NOMO-1 (cell line): ENCODE results near the gene SPTSSB.

ENCODE experiments used
- DNase-seq, 2 experiments: peaks; one replicate each; lab custom pipeline; 2025; ENCODE audit not compliant: unreplicated experiment in 2 of 2; lab: John Stamatoyannopoulos, UW

The SPTSSB gene

GRCh38 chr3:161393310-161393709 lies 22.0 kb upstream of the SPTSSB start:
- no peak for DNase-seq

GRCh38 chr3:161392853-161393252 lies 21.5 kb upstream of the SPTSSB start:
- DNase-seq = no peak

GRCh38 chr3:161390200-161390599 lies 18.9 kb upstream of the SPTSSB start:
- DNase-seq = no peak

GRCh38 chr3:161389445-161390035 lies 18.2 kb upstream of the SPTSSB start:
- peak in 1 of 2 experiments; percentile 63 for DNase-seq

- peak; percentile 79 to 99 for DNase-seq
Measured at GRCh38 chr3:161388855-161389254, 17.5 kb upstream of the SPTSSB start.

- peak; percentile 24 to 47 for DNase-seq
Measured at GRCh38 chr3:161386991-161387770, 15.9 kb upstream of the SPTSSB start.

- DNase-seq = no peak
Measured at GRCh38 chr3:161372321-161373260, 1.3 kb upstream of the SPTSSB start.

- DNase-seq = no peak
Measured at GRCh38 chr3:161369531-161369930, 1.8 kb downstream of the SPTSSB start.

GRCh38 chr3:161366094-161366493 lies 5.2 kb downstream of the SPTSSB start:
- DNase-seq = no peak

- no peak for DNase-seq
Measured at GRCh38 chr3:161358488-161358887, 12.8 kb downstream of the SPTSSB start.

- DNase-seq = no peak
Measured at GRCh38 chr3:161356287-161356686, 15.0 kb downstream of the SPTSSB start.

GRCh38 chr3:161355508-161355907 lies 15.8 kb downstream of the SPTSSB start:
- DNase-seq = no peak

- DNase-seq = no peak
Measured at GRCh38 chr3:161354554-161354953, 16.8 kb downstream of the SPTSSB start.

GRCh38 chr3:161351330-161351729 lies 20.0 kb downstream of the SPTSSB start:
- DNase-seq = no peak

- DNase-seq = no peak
Measured at GRCh38 chr3:161350916-161351315, 20.4 kb downstream of the SPTSSB start.

GRCh38 chr3:161349529-161350312 lies 21.6 kb downstream of the SPTSSB start:
- peak in 1 of 2 experiments; percentile 45 for DNase-seq

- DNase-seq = no peak
Measured at GRCh38 chr3:161348796-161349400, 22.4 kb downstream of the SPTSSB start.

GRCh38 chr3:161347726-161348125 lies 23.6 kb downstream of the SPTSSB start:
- no peak for DNase-seq

- no peak for DNase-seq
Measured at GRCh38 chr3:161345023-161345422, 26.3 kb downstream of the SPTSSB start.

- DNase-seq = no peak
Measured at GRCh38 chr3:161343986-161344385, 27.3 kb downstream of the SPTSSB start.
